Loucy (cell line): Measurements from ENCODE around the gene TNNC2.
A peak's percentile ranks its signal among the peaks of the same experiment; 100 is the strongest.

ENCODE experiments used
- H2AFZ ChIP-seq: fragments of 200-600 bp; sonication (generic); 2 replicates; pipeline ENCODE4 v1.6.0; 2016; ENCODE audit warnings: antibody characterized with exemption, mild to moderate bottlenecking, low read length, moderate library complexity
- H3F3A ChIP-seq: fragments of 200-600 bp; 2 replicates; pipeline ENCODE4 v1.6.0; 2016; ENCODE audit warnings: antibody characterized with exemption, low read depth, mild to moderate bottlenecking
- H3K27me3 ChIP-seq: fragments of 200-600 bp; sonication (generic); 2 replicates; pipeline ENCODE4 v1.6.1; 2014; ENCODE audit warnings: low read length, mild to moderate bottlenecking; ENCODE audit not compliant: insufficient read depth, poor library complexity, severe bottlenecking
- H3K36me3 ChIP-seq: fragments of 200-600 bp; sonication (generic); 2 replicates; pipeline ENCODE4 v1.6.1; 2016; ENCODE audit warnings: low read length; ENCODE audit not compliant: insufficient read depth
- H3K4me1 ChIP-seq: fragments of 200-600 bp; sonication (generic); 2 replicates; pipeline ENCODE4 v1.5.1; 2014; ENCODE audit warnings: low read length, mild to moderate bottlenecking; ENCODE audit not compliant: insufficient read depth, poor library complexity, severe bottlenecking
- H3K4me2 ChIP-seq: fragments of 200-600 bp; sonication (generic); 2 replicates; pipeline ENCODE4 v1.6.0; 2014; ENCODE audit warnings: antibody characterized with exemption, low read length, low read depth, mild to moderate bottlenecking; ENCODE audit not compliant: poor library complexity, severe bottlenecking
- H3K4me3 ChIP-seq: fragments of 200-600 bp; sonication (generic); 2 replicates; pipeline ENCODE4 v1.5.1; 2014; ENCODE audit warnings: low read length, mild to moderate bottlenecking, mixed read lengths; ENCODE audit not compliant: poor library complexity, severe bottlenecking
- H3K79me2 ChIP-seq: fragments of 200-600 bp; sonication (generic); 2 replicates; pipeline ENCODE4 v1.6.1; 2014; ENCODE audit warnings: low read length; ENCODE audit not compliant: insufficient read depth
- H3K9ac ChIP-seq: fragments of 200-600 bp; sonication (generic); 2 replicates; pipeline ENCODE4 v1.6.0; 2014; ENCODE audit warnings: mild to moderate bottlenecking, low read depth, low read length, moderate library complexity; ENCODE audit not compliant: poor library complexity, severe bottlenecking
- H3K9me2 ChIP-seq: fragments of 200-600 bp; sonication (generic); replicated peaks from 2 replicates; pipeline ENCODE4 v1.6.1; 2016; ENCODE audit warnings: low read depth, low read length, mixed read lengths
- H3K9me3 ChIP-seq: fragments of 200-600 bp; sonication (generic); 2 replicates; pipeline ENCODE4 v1.6.1; 2014; ENCODE audit warnings: mild to moderate bottlenecking, antibody characterized with exemption, low read length, low read depth; ENCODE audit not compliant: insufficient read depth
- H4K20me1 ChIP-seq: fragments of 200-600 bp; sonication (generic); 2 replicates; pipeline ENCODE4 v1.6.0; 2014; ENCODE audit warnings: antibody characterized with exemption, low read length, mild to moderate bottlenecking; ENCODE audit not compliant: insufficient read depth, poor library complexity, severe bottlenecking
- CTCF ChIP-seq: fragments of 200-600 bp; sonication (generic); conservative IDR thresholded peaks from 2 replicates; pipeline ENCODE4 v1.5.1; 2014; ENCODE audit warnings: mild to moderate bottlenecking, antibody characterized with exemption, low read length
- EZH2phosphoT487 ChIP-seq: fragments of 200-600 bp; IDR thresholded peaks from 2 replicates; pipeline ENCODE4 v1.6.1; 2018; ENCODE audit warnings: antibody characterized with exemption, mild to moderate bottlenecking, moderate library complexity, borderline replicate concordance

Gene TNNC2

GRCh38 chr20:45860560-45861220 is 33.6 kb upstream of the TNNC2 start:
- no peaks in the 10 kb centered on the region for H3K27me3 ChIP-seq
- H3K9me2 ChIP-seq = no peaks in the 10 kb centered on the region
- peaks cover 3% of the 10 kb centered on the region for H4K20me1 ChIP-seq
- H3K4me3 ChIP-seq = no peak overlapping the region
- H3K4me2 ChIP-seq = peak overlapping the region; percentile 17
- H3K4me1 ChIP-seq = peaks cover 33% of the 10 kb centered on the region
- H2AFZ ChIP-seq = no peak overlapping the region
- TF ChIP-seq CTCF (no peak), EZH2phosphoT487 (no peak)
- no peaks in the 10 kb centered on the region for H3F3A ChIP-seq
- H3K9ac ChIP-seq = no peak overlapping the region
- H3K79me2 ChIP-seq = peaks cover 32% of the 10 kb centered on the region
- no peaks in the 10 kb centered on the region for H3K9me3 ChIP-seq
- no peaks in the 10 kb centered on the region for H3K36me3 ChIP-seq

GRCh38 chr20:45859916-45860315 is 32.8 kb upstream of the TNNC2 start:
- Histone ChIP-seq H3K4me1 (peaks cover 38% of the 10 kb centered on the region), H3F3A (no peaks in the 10 kb centered on the region), H4K20me1 (peaks cover 3% of the 10 kb centered on the region), H3K4me3 (no peak overlapping the region), H3K9me3 (no peaks in the 10 kb centered on the region), H2AFZ (no peak overlapping the region), H3K4me2 (peak overlapping the region; percentile 91), H3K9ac (no peak overlapping the region), H3K27me3 (no peaks in the 10 kb centered on the region), H3K79me2 (peaks cover 35% of the 10 kb centered on the region), H3K9me2 (no peaks in the 10 kb centered on the region), H3K36me3 (no peaks in the 10 kb centered on the region)
- TF ChIP-seq EZH2phosphoT487 (no peak), CTCF (no peak)

- Histone ChIP-seq H3K9ac (peak overlapping the region; percentile 78), H3K9me3 (no peaks in the 10 kb centered on the region), H3K4me3 (peak overlapping the region; percentile 89), H2AFZ (peak overlapping the region; percentile 90), H3K27me3 (no peaks in the 10 kb centered on the region), H3K79me2 (peaks cover 38% of the 10 kb centered on the region), H3K4me1 (peaks cover 42% of the 10 kb centered on the region), H3K4me2 (peak overlapping the region; percentile 91), H3F3A (no peaks in the 10 kb centered on the region), H3K9me2 (no peaks in the 10 kb centered on the region), H3K36me3 (no peaks in the 10 kb centered on the region), H4K20me1 (peaks cover 3% of the 10 kb centered on the region)
- TF ChIP-seq CTCF (no peak), EZH2phosphoT487 (no peak)
Observed at GRCh38 chr20:45857882-45858216, 30.7 kb upstream of the TNNC2 start.
